DOHH2 (cell line): ENCODE data around the gene TDRD9.

Source experiments
- CTCF ChIP-seq: fragments of 200-600 bp; sonication (generic); IDR thresholded peaks from one replicate; pipeline ENCODE4 v1.5.1; 2014; ENCODE audit warnings: antibody characterized with exemption, mild to moderate bottlenecking, low read depth, low read length; ENCODE audit not compliant: poor library complexity, severe bottlenecking
- EZH2phosphoT487 ChIP-seq: fragments of 200-600 bp; sonication (generic); IDR thresholded peaks from 2 replicates; pipeline ENCODE4 v1.6.1; 2017; ENCODE audit warnings: borderline replicate concordance, mild to moderate bottlenecking, antibody characterized with exemption, low read length, moderate library complexity, mixed read lengths

- TF ChIP-seq CTCF (no peak), EZH2phosphoT487 (no peak)
These were observed 158.6 kb downstream of the TDRD9 start for GRCh38 chr14:104086661-104087461.
